H54 (cell line): Measurements from ENCODE around the gene NKX2-3.

Source experiments
- DNase-seq: peaks from one replicate; pipeline ENCODE4 v3.0.0; 2011; ENCODE audit warnings: low spot score, mixed read lengths; ENCODE audit not compliant: insufficient read length
- FAIRE-seq: peaks from 3 replicates; lab custom pipeline; 2011; peaks lifted over from hg19 to GRCh38; lab: Jason Lieb, UNC
- POLR2A ChIP-seq: IDR thresholded peaks from 2 replicates; pipeline ENCODE4 v1.6.1; 2011; ENCODE audit warnings: low read depth, mild to moderate bottlenecking, low read length

Gene NKX2-3

DNA sequence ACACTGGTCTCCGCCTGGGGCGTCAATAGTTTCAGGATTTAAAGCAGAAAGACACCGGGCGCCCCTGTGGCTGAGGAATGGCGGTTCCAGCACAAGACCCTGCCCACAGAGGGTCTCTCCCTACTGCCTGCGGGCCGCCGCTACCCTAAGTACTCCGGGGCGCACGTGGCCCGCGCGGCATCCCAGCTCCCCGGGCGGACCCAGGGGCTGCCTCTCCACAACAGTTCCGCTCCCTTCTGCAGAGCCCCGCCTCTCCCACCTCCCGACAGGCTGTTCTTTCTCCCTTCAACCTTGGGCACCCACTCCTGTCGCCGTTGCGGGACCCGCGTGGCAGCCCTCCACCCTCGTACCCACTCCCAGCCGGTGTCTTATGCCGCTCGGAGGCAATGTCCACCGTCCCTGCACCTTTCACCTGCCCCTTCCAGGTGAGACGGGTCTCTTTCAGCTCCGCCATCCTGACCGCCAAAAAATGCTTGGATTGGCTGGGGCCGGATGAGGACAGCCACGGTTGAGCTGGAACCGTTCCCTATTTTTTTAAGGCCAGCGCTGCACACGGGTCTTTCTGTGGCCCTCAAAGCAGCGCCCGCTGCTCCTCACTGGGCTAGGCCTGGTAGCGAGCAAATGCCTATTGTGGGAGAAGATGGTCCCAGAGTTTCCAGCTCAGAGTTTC is 1.6 kb upstream of the NKX2-3 start:
- TF ChIP-seq POLR2A, result no peak
- FAIRE-seq (no peak), DNase-seq (no peak)

DNA sequence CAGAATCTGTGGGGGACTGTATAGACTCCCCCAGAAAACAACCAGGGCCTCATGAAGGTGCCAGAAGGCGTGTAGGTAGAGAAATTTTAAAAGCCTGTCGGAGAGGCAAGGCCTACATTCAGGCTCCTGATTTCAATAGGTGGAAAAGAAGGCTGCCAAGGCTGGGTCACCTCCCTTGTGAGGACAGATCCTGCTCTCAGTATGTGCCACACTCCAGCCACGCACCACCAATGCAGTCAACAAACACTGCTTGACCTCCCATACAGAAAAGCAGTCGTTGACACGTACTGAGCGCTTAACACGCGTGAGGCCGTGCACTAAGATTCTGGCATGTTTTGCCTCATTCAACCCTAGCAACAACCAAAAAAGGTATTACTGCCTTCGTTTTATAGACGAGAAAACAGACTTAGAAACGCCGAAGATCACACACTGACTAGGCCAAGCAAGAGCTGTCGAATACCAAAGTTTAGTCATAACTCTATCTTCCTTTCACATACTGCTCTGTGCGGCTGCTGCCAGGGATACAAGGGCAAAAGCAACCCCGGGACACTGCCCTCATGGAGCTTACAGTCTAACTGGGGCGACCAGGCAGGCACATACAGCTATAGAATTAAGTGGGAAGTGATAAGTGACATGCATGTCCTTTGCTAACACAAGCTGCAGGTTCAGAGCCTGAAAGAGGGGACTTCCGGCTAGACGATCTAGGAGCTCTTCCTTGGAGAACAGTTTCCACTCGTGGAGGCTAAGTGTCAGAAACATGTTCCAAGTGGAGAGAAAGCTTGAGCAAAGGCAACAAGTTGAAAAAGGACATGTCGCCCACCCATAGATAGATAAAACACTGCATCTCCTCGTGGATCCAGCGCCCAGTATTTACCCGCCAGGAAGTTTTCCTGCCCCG is 797 bp upstream of the NKX2-3 start:
- FAIRE-seq, result no peak

GRCh38 chr10:99533496-99534449 is 1.0 kb downstream of the NKX2-3 start:
- DNase-seq (no peak), FAIRE-seq (no peak)
- no peak for TF ChIP-seq POLR2A

More for the DNA sequence above, 797 bp upstream of the NKX2-3 start:
- no peak for TF ChIP-seq POLR2A
- no peak for DNase-seq

- DNase-seq, result no peak
- FAIRE-seq, result no peak
- TF ChIP-seq POLR2A, result no peak
Measured at GRCh38 chr10:99534450-99534938, 1.8 kb downstream of the NKX2-3 start.

DNA sequence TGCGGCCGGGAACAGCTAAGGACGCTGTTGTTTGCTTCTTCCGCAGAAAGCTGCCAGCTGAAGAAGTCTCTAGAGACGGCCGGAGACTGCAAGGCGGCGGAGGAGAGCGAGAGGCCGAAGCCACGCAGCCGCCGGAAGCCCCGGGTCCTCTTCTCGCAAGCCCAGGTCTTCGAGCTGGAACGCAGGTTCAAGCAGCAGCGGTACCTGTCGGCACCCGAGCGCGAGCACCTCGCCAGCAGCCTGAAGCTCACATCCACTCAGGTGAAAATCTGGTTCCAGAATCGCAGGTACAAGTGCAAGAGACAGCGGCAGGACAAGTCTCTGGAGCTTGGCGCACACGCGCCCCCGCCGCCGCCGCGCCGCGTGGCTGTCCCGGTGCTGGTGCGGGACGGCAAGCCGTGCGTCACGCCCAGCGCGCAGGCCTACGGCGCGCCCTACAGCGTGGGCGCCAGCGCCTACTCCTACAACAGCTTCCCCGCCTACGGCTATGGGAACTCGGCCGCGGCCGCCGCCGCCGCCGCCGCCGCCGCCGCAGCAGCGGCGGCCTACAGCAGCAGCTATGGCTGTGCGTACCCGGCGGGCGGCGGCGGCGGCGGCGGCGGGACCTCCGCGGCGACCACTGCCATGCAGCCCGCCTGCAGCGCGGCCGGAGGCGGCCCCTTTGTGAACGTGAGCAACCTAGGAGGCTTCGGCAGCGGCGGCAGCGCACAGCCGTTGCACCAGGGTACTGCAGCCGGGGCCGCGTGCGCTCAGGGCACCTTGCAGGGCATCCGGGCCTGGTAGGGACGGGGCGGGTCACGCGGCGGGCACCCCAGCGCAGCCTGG is 2.4 kb downstream of the NKX2-3 start:
- no peak for DNase-seq
- no peak for TF ChIP-seq POLR2A
- FAIRE-seq, result no peak

GRCh38 chr10:99535764-99536337 is 3.1 kb downstream of the NKX2-3 start:
- no peak for FAIRE-seq
- DNase-seq, result no peak
- no peak for TF ChIP-seq POLR2A

- DNase-seq (no peak), FAIRE-seq (no peak)
- no peak for TF ChIP-seq POLR2A
Measured at GRCh38 chr10:99536338-99537085, 3.8 kb downstream of the NKX2-3 start.

GRCh38 chr10:99537086-99537988 is 4.6 kb downstream of the NKX2-3 start:
- DNase-seq (no peak), FAIRE-seq (no peak)
- TF ChIP-seq POLR2A, result no peak

- DNase-seq (no peak), FAIRE-seq (no peak)
- TF ChIP-seq POLR2A, result no peak
Measured at GRCh38 chr10:99537989-99538917, 5.5 kb downstream of the NKX2-3 start.

- FAIRE-seq (no peak), DNase-seq (no peak)
- no peak for TF ChIP-seq POLR2A
Measured at GRCh38 chr10:99539120-99539519, 6.4 kb downstream of the NKX2-3 start.
